Ovary (tissue), 3 donors: ENCODE results near the gene CD164L2.

Source experiments
- EP300 ChIP-seq: sonication (generic); formaldehyde crosslinking; IDR thresholded peaks from one replicate; pipeline ENCODE4 v1.6.1; 2017; ENCODE audit warnings: antibody characterized with exemption
- POLR2A ChIP-seq: fragments of 450-650 bp; IDR thresholded peaks from one replicate; pipeline ENCODE4 v1.6.1; 2017; ENCODE audit warnings: antibody characterized with exemption, mild to moderate bottlenecking, moderate library complexity
- TF ChIP-seq, protein P1 (sequence below), 3 donors: fragments of 450-650 bp in 2 of 3; fragments of 200-600 bp in 1 of 3; IDR thresholded peaks; one replicate each; pipeline versions ENCODE4 v1.5.1 to v1.8.0; 2016 to 2022; ENCODE audit warnings: antibody characterized with exemption in 3 of 3, mild to moderate bottlenecking in 1 of 3
- donor health status: DM: no; HTN: no; CAD: no.

DNA sequence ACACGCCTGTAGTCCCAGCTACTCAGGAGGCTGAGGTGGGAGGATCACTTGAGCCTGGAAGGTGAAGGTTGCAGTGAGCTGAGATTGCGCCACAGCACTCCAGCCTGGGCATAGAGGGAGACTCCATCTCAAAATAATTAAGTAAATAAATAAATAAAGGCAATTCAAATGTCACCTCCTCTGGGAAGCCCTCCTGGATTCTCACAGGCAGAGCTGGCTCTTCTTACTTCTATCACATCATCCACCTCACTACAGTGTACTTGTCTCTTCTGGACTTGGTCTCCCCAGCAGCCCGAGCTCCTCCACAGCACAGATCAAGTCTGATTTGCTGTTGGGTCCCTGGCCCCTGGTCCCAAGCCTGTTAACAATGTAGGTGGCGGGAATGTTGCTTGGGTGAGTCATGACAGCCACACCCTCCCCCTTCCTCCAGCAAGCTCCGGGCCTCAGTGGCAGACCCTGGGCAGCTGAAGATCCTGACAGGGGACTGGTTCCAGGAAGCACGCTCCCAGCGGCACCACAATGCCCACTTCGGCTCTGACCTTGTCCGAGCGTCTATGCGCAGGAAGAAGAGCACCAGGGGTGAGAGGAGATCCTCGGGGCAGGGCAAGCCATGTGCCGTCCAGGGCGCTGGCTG, 36.0 kb downstream of the CD164L2 start:
- TF ChIP-seq POLR2A = no peak
- TF ChIP-seq, protein P1, sequence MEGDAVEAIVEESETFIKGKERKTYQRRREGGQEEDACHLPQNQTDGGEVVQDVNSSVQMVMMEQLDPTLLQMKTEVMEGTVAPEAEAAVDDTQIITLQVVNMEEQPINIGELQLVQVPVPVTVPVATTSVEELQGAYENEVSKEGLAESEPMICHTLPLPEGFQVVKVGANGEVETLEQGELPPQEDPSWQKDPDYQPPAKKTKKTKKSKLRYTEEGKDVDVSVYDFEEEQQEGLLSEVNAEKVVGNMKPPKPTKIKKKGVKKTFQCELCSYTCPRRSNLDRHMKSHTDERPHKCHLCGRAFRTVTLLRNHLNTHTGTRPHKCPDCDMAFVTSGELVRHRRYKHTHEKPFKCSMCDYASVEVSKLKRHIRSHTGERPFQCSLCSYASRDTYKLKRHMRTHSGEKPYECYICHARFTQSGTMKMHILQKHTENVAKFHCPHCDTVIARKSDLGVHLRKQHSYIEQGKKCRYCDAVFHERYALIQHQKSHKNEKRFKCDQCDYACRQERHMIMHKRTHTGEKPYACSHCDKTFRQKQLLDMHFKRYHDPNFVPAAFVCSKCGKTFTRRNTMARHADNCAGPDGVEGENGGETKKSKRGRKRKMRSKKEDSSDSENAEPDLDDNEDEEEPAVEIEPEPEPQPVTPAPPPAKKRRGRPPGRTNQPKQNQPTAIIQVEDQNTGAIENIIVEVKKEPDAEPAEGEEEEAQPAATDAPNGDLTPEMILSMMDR (IDR thresholded peaks at IDR 0.05) = no peak
- no peak for TF ChIP-seq EP300
